Left renal pelvis (tissue), 4 donors: Measurements from ENCODE around the gene FADS2. TPM values are rescaled to one million over a fixed set of nuclear protein-coding genes. Genes with fewer than 3 reads are reported as not detected.

ENCODE experiments used
- DNase-seq, 4 donors: peaks; one replicate each; pipeline ENCODE4 v3.0.0-alpha.2; 2013; ENCODE audit warnings: low read depth in 4 of 4, low spot score in 3 of 4
- polyA plus RNA-seq, 4 donors: library from polyadenylated mRNA; unstranded; fragments of 120-200 nt; gene quantifications; one replicate each; pipeline ENCODE4 v1.2.1, GENCODE V29; 2013; ENCODE audit not compliant: insufficient read length in 4 of 4

The FADS2 gene
- polyA plus RNA-seq, 4 donors = 83.8 to 142 (median 96.2) TPM

DNA sequence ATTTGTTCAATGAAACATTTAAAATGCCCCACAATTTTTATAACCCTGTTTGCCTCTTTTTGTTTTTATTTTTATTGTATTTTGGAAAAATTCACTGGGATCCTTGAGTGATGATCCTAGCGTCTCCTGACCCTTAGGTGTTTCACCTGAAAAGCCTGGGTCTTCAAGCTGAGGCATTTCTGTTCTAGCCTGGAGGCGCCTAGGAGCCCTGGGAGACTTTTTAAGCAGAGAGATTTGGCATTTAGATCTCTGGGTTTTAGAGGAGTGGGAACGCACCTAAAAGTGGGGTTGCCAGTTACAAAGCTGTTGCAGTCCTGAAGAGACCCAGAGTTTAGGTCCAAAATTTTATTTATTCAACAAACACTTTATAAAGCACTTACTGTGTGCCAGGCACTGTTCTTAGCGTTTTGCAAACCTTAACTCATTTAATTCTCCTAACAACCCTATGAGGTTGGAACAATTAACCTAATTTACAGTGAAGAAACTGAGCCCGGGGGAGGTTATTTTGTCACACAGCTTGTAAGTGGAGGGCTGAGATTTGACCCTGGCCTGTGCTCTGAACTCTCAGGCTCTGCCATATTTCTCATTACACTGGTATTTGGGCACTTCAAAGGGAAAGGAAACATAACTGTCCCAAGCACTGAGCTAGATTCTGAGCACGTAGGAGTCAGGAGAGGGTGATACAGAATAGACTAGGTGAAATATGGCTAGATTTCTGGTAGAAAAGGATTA lies 10.5 kb upstream of the FADS2 start:
- no peak for DNase-seq

DNA sequence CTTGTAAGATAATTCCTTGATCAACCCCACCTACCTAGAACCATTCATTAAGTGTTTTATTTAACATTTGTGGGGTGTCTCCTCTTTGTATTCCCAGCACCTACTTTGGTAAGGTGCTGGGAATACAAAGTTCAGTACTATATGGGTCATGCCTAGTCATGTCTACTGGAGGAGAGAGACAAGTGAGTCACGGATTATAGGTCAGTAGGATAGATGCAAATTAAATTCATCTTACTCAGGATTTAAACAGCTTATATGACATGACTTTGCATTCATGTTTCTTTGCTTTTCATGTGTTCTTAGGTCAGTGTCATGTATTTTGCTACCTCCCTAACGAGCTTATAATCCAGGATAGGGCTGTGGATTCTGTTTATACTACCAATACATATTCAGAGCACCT lies 7.9 kb upstream of the FADS2 start:
- DNase-seq = no peak

DNA sequence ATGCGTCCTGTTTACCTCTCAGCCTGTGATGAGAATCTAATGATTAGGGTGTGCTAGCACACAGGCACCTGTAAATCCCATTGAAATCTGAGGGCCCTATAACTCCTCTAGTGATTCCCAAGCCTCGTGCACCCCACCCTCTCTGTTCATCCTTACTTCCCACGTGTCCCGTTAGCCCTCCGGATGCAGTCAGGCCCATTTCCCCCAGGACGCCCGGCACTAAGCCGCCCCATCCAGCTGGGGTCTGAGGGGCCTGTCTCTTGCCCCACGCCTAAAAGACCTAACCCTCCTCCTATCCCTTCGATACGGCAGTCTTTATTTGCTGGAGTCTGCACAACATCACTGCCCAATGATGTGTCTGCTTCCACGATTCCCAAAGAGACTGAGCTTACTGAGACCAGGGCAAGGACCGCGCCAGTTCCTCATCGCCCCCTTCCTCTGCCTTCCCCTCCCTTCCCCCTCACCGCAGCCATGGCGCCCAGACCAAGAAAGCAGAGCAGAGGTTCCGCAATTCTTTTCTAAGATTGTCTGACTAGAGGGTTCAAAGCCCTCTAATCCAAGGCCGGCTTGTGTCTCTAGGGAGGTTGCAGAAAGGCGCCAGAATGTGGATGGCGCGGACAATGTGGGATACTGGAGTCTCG lies 1.1 kb upstream of the FADS2 start:
- DNase-seq = peak in 1 of 4 donors; percentile 20

DNA sequence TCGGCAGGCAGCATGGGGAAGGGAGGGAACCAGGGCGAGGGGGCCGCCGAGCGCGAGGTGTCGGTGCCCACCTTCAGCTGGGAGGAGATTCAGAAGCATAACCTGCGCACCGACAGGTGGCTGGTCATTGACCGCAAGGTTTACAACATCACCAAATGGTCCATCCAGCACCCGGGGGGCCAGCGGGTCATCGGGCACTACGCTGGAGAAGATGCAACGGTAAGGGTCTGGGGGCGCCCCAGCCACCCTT lies 204 bp downstream of the FADS2 start:
- no peak for DNase-seq

DNA sequence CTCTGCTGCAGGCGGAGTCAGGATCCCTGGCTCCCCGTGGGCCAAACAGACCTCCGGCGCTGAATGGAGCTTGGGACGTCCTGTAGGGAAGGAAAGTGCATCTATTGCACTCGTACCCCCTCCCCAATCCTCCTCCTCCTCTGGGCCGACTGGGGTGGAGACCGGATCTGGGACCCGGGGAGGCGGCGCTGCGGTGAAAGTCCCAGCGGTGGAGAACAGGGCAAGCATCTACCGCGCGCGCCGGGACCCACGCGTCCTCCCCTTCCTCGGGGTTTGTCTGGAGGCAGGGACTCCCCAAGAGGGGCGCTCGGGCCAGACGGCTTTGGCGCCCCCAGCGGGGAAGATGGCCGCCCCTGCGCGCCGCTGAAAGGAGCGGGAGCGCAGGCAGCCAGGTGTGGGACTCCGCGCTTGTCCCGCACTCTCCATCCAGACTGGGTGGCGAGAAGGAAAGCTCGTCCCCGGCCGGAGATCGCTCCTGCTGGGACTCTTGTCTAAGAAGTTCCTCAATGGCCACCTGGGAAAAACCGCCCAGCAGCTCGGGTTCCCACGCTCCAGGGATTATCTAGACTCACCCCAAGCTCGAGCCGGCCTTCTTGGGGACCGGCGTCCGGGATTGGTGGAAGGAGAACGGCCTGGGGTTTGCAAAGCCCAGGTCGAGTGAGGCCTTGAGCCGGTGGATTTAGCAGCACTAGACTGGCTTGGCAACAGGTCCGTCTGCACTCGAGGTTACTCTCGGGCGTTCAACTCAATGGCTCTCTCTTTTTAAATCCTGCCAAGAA lies 718 bp downstream of the FADS2 start:
- peak in 1 of 4 donors; percentile 26 for DNase-seq

DNA sequence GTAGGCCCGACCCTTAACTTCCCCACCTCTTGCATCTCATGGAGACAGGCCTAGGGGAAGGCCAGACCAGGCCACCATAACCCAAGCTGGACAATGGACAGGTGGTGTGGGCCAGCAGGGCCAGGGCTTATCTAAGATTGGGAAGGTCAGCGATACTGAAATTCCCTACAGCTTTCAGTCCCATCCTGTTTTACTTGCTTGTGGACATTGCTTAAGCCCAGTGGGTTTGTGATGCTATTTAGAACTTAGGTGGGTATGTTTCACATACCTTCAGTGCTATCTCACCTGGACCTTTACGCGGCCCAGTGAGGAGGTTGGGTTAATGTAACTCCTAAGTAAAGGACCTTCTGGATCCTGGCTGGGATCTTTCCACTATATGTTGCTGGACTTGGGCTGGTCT lies 1.7 kb downstream of the FADS2 start:
- DNase-seq = no peak

DNA sequence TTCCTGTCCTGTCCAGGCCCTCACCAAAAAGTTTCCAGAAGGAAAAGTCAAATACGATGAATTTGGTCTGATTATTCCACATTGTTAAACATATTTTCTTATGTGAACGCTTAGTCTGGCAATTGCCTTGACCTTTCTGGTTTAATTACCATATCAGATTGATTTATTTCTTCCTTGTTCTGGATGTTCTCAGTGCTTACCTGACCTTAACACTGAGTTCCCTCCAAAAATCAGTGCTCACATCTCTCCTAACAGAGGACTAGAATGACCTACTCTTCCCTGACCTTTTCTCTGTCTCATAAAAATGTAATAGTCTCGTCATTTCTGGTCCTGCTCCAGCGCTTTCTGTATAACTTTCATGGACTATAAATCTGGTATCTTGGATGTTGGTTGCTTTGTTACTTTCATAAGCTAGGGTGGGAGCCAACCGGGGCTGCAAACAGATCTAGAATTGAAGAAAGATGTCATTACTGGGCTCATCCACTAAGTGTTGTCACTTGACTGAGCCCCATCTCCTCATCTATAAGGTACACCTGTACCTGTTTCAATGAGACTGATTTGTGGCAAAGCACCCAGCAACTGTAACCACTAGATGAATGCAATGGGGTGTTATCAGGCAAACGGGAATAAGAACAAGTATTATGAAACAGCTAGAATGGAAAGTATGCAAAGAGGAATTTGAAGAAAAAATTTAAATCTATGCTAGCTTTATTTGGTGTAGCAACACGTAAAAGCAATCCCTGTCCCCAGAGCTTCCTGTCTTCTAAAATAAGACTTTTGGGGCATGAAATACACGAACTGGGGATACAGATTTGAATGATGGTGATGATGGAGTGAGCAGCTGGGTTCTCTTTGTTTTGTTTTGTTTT lies 2.4 kb downstream of the FADS2 start:
- no peak for DNase-seq

DNA sequence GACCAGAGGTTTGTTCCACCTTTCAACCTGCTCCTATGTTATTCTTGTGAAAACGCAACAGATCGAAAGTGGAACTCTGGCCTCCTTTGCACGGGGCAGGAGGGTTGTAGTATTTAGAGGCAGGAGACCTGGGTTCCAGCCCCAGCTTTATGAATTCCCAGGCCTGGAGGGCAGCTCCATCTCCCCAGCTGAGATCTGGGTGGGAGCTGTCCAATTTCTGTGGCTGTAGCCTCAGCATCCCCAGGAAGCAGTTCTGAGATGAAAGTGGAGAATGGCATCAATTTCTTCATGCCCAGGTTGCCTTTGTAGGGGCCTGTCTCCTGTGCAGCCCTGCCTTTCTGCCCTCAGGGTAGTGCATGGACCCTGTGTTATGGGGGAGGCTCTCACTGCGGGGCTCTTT lies 4.1 kb downstream of the FADS2 start:
- DNase-seq = no peak

DNA sequence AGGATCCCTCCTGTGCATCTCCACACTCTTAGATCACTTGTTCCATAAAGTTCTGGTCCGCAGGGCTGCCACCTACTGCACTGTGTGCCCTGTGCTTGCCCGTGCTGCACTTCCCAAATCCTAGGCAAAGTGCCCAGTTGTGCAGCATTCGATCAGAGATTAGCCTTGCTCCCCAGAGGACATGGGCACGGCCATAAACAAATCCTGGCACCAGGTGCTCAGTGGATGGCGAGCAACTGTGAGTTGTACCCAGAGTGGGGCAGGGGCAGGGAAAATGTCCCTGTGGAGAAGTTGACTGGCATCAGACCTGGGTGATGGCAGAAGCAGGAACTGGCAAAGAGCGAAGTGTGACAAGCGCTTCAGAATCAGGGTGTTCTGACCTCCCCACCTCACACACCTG lies 4.7 kb downstream of the FADS2 start:
- no peak for DNase-seq

DNA sequence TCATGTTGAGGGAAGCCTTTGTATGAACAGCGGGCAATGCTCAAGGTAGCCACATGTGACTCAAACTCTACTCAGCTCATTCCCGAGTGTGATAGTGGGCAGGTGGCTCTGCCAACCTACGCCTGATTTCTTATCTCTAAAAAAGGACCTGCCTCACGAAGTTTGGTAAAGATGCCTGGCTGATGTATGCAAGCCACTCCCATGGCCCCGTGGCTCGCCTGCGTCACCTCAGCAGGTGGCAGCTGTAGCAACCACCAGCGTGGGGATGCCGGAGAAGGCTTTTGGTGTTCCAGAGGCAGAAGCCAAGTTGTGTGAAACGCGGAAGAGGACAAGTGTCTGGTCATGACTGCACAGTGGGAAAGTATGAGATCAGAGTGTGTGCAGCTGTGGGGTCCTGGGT lies 5.4 kb downstream of the FADS2 start:
- DNase-seq = no peak

DNA sequence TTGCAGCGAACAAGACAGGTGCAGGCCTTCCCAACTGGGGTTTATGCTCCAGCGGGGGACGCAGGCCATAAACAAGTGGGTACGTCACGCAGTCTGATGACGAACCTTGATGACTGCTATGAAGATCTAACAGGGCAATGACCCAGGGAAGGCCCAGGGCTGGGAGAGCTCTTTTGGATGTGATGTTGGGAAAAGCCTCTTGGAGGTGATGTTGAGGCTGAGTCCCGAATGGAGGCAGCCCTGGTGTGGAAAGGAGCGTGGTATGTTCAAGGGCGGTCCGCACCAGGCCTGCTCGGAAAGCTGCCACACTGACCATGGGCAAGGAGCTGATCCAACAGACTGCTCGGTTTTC lies 5.8 kb downstream of the FADS2 start:
- no peak for DNase-seq

DNA sequence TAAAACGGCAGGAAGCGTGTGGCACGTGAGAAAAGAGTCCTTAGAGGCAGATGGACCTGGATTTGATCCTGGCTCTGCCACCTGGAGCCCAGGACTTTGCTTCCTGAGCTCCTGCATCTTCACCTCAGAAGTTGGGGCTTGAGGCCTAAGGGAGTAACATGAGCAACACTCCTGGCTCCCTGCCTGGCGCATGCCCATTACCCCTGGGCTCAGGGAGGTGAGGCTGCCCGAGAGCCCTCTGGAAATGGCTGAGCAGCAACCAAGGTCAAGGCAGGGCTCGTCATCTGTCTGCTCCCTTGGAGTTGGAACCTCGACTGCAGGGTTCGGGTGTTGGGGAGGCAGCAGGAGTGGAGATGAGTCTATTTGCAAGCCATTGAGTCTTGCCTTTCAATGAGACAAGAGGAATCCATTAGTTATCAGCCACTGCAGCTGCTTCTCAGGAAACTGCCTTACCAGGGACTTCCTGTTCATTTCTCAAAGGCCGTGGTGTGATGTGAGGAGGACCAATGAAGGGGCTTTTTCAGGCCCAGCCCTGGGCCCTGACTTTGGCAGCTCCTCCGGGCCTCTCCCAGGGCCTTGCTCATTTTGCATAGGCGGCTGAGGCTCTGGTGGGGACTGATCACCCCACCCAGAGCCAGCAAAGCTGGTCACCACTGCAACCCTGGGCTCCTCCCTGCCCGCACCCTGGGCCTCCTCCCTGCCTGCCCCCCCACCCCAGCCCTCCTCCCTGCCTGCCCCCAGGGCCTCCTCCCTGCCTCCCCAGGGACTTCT lies 6.4 kb downstream of the FADS2 start:
- no peak for DNase-seq

DNA sequence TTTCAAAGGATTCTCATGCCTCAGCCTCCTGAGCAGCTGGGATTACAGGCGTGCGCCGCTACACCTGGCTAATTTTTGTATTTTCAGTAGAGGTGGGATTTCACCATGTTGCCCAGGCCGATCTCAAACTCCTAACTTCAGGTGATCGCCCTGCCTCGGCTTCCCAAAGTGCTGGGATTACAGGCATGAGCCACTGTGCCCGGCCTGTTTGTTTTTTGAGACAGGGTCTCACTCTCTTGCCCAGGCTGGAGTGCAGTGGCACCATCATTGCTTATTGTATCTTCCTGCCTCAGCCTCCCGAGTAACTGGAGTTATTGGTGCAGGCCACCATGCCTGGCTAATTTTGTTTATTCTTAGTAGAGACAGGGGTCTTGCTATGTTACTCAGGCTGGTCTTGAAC lies 8.1 kb downstream of the FADS2 start:
- no peak for DNase-seq

DNA sequence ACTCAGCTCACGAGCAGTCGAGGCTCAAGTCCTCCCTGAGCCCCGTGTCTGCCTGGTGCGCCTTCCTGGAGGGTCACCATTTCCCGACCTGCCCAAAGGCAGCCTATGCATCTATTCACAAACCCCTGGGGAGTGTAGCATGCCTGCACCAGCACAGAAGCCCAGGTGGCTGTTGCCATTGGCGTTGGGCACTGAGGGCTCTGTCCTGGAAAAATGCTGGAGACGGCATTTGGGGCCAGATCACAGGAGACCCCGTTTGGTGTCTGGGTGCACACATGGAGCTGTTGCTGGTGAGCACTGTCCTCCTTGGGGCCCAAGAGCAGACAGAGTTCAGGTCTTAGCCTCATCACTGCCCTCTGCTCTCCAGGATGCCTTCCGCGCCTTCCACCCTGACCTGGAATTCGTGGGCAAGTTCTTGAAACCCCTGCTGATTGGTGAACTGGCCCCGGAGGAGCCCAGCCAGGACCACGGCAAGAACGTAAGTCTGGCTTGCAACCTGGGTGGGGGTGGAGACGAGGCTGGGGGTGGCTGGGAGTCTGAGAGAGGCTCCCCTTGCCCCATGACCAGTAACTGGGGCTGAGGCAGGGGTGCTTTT lies 9.4 kb downstream of the FADS2 start:
- DNase-seq = no peak

DNA sequence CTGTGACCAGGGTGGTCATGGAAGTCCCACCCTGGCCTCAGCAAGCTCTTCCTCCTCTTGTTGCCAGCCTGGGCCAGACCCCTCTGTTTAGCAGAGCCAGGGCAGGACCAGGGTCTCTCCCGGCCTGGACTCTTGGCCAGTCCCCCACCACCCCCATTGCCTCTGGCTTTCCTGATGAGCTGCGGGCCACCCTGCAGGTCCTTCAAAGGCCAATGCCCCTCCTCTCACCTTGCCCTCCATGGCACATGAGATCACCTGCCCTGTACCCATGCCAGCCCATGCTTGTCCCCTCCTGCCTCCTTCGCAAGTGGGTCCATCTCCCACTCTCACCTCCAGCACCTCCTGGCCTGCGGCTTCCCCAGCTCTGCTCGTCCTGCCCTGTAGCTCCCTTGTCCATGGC lies 10.4 kb downstream of the FADS2 start:
- no peak for DNase-seq

DNA sequence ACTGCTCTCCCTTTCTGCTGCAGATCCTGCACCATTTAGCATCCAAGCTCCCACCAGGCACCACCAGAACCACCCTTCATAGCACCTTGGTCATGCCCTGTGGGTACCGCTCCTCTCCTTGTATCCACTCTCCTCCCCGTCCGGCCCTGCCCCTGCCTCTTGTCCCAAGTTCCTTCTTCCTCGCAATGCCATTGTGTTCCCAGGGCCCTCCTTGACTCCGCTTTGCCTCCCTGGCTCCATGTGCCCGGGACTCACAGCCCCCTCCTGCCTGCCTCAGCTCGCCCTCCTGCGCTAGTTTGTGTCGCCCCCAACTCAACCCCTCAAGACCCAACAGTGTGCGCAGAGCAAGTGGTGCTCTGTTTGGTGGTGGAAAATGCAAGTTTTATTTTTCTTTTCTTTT lies 10.8 kb downstream of the FADS2 start:
- DNase-seq = no peak

DNA sequence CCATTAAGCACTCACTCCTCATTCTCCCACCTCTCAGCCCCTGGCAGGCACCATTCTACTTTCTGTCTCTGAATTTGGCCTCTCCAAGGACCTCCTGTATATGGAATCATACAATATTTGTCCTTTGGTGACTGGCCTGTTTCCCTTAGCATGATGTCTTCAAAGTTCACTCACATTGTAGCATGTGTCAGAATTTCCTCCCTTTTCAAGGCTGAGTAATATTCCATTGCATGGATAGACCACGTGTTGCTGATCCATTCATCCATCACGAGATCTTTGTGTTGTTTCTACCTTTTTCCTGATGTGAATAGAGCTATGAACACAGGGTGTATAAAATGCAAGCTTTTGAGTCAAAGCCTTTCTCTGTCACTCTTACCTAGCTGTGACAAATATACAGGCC lies 11.6 kb downstream of the FADS2 start:
- no peak for DNase-seq

DNA sequence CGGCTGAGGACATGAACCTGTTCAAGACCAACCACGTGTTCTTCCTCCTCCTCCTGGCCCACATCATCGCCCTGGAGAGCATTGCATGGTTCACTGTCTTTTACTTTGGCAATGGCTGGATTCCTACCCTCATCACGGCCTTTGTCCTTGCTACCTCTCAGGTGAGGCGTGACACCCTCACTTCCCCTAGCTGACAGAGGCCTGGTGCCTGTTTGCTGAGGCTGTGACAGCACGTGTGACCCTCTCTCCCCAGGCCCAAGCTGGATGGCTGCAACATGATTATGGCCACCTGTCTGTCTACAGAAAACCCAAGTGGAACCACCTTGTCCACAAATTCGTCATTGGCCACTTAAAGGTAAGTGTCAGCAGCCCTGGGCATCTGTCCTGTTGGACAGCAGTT lies 12.3 kb downstream of the FADS2 start:
- DNase-seq = no peak

DNA sequence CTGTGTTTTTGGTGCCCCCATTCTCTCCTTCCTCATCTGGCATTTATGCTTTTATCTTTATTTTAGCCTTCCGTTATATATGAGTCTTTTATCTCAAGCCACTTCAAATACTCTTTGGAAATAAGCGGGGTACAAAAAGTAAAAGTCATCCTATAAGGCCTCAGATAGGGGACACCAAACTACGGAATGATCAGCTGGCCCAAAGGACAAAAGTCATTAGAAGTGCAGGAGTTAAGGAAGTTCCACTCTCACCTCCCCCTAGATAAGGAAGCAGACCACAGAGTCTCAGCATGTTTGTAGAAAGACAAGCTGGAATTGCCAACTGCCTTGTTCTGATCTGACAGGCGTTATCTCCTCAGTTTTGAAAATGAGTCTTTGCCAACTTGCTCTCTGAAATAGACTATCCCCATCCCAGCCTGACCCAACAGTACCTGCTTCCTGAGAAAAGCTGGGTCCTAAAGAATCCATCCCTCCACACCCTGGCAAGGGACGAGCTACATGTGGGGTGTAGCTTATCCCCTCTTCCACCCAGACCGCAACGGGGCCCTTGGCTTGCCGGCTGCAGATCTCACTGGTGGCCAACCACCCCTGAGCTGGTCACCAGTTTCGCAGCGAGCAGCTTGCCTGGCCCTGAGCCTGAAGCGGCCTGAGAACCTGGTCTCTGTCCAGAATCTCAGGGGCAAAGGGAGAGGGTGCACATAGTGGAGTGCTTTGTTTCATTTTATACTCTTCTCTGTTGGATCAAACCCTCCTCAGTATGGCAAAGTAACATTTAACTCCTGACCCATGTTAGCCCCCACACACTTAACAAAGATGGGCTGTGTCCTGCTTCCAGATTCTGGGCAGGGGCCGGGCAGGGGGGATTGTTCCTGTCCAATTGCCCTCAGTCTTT lies 13.8 kb downstream of the FADS2 start:
- no peak for DNase-seq
